ENCODE measurements around the gene ZNF555. TPM values are rescaled to one million over a fixed set of nuclear protein-coding genes. Genes with fewer than 3 reads are reported as not detected.

The ZNF555 gene
- total and polyA plus RNA-seq, 2 of the 13 experiments (the other 11 are each of a cell fraction or from before 2014, with no cell fraction given) = 5.0 to 8.0 TPM

GRCh38 chr19:2823646-2824045 lies 17.6 kb upstream of the ZNF555 start:
- CTCF ChIA-PET (ENCODE audit: low intra/inter-chr PET ratio, low total read pairs) = no interaction called here
- in situ Hi-C loops (cut with HindIII; ENCODE audit: extremely low pct_ligation_motif_present, low pct_unique_long_range_greater_than_20kb) = no loop called here
- BruUV-seq (replicated peaks) = no TSS peak

DNA sequence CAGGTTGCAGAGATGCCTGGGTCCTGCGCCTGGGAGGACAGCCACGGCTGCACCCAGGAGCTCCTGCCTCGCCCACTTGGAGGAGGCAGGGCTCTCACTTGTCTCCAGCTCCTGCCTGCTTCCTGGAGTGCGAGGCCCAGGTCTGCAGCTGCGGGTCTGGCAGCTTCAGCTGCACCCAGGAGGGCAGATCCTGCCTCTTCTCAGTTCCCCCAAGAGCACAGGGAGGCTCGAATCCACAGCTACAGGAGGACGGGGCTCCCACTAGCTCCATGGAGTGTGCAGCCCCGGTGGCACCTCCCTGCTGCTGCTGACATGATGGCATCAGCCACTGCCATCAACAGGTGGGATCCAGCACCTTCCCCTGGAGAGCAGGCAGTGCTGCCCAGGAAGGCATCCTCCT lies 17.1 kb upstream of the ZNF555 start:
- BruUV-seq (replicated peaks) = no TSS peak
- Histone ChIP-seq H3K36me3 (replicated peaks in 1 of 2; ENCODE audit: control insufficient read depth in 1 of 2, insufficient read depth in 2 of 2, low read length in 2 of 2) (no peaks in the 10 kb centered on the region; a peak in 1 of 5 replicates), H2AFZ (ENCODE audit: low read length) (no peak overlapping the region), H3K4me2 (ENCODE audit: low read depth, low read length) (no peak overlapping the region), H3K79me2 (ENCODE audit: insufficient read depth, low read length) (no peaks in the 10 kb centered on the region), H3K27ac (ENCODE audit: extremely low read length, insufficient read depth, low read length) (no peak overlapping the region), H3K4me3 (replicated peaks in 1 of 3; ENCODE audit: insufficient read depth in 1 of 3, low read depth in 2 of 3, low read length in 3 of 3) (no peak overlapping the region), H3K9ac (ENCODE audit: insufficient read depth, low read depth, low read length) (no peak overlapping the region), H4K20me1 (ENCODE audit: insufficient read depth, low read length) (no peaks in the 10 kb centered on the region), H3K9me3 (ENCODE audit: low read length) (no peaks in the 10 kb centered on the region), H3K27me3 (ENCODE audit: control insufficient read depth in 1 of 2, insufficient read depth in 2 of 2, low read length in 2 of 2) (no peaks in the 10 kb centered on the region), H3K4me1 (ENCODE audit: insufficient read depth, low read length) (peaks cover 8% of the 10 kb centered on the region)
- whole genome bisulfite sequencing (ENCODE audit: low lambda C conversion rate) = 92% methylated on average over 2 of the region's 8 CpGs
- CTCF ChIA-PET (ENCODE audit: low intra/inter-chr PET ratio, low total read pairs) = no interaction called here
- no peak for FAIRE-seq
- intact Hi-C loops (cut with micrococcal nuclease; ENCODE audit: unreplicated experiment) = no loop called here
- in situ Hi-C loops (cut with HindIII; ENCODE audit: extremely low pct_ligation_motif_present, low pct_unique_long_range_greater_than_20kb) = no loop called here
- TF ChIP-seq, protein P1, sequence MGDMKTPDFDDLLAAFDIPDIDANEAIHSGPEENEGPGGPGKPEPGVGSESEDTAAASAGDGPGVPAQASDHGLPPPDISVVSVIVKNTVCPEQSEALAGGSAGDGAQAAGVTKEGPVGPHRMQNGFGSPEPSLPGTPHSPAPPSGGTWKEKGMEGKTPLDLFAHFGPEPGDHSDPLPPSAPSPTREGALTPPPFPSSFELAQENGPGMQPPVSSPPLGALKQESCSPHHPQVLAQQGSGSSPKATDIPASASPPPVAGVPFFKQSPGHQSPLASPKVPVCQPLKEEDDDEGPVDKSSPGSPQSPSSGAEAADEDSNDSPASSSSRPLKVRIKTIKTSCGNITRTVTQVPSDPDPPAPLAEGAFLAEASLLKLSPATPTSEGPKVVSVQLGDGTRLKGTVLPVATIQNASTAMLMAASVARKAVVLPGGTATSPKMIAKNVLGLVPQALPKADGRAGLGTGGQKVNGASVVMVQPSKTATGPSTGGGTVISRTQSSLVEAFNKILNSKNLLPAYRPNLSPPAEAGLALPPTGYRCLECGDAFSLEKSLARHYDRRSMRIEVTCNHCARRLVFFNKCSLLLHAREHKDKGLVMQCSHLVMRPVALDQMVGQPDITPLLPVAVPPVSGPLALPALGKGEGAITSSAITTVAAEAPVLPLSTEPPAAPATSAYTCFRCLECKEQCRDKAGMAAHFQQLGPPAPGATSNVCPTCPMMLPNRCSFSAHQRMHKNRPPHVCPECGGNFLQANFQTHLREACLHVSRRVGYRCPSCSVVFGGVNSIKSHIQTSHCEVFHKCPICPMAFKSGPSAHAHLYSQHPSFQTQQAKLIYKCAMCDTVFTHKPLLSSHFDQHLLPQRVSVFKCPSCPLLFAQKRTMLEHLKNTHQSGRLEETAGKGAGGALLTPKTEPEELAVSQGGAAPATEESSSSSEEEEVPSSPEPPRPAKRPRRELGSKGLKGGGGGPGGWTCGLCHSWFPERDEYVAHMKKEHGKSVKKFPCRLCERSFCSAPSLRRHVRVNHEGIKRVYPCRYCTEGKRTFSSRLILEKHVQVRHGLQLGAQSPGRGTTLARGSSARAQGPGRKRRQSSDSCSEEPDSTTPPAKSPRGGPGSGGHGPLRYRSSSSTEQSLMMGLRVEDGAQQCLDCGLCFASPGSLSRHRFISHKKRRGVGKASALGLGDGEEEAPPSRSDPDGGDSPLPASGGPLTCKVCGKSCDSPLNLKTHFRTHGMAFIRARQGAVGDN (CRISPR knock-in tag; IDR thresholded peaks at IDR 0.05) = peak; percentile 20; the same call in 1 of the 2 replicates
- TF ChIP-seq ZMYM4 (CRISPR knock-in tag; IDR thresholded peaks at IDR 0.05) = no peak
- POLR2A ChIA-PET = interaction anchor here (0.8 to 3.4 kb wide), 3 partner anchors 13 to 43 kb away, joined by 3 to 9 read pairs (median 3); partner anchors contain the start of genes ZNF555 and ZNF556
- DNase-seq (ENCODE audit: low spot score) = no peak
- no peak for ATAC-seq

More at GRCh38 chr19:2823646-2824045, 17.6 kb upstream of the ZNF555 start:
- intact Hi-C loops (cut with micrococcal nuclease; ENCODE audit: unreplicated experiment) = no loop called here
- H3K9me3 ChIP-seq (ENCODE audit: low read length) = no peaks in the 10 kb centered on the region
- no peak for TF ChIP-seq ZBTB1 (CRISPR knock-in tag; IDR thresholded peaks at IDR 0.05; ENCODE audit: borderline replicate concordance)
- no peak for TF ChIP-seq HOXA7 (CRISPR knock-in tag; IDR thresholded peaks at IDR 0.05)
- TF ChIP-seq ZNF788 (CRISPR knock-in tag; IDR thresholded peaks at IDR 0.05; ENCODE audit: borderline replicate concordance) = no peak
- no peak for TF ChIP-seq ZNF563 (CRISPR knock-in tag; IDR thresholded peaks at IDR 0.05)
- no peak for ATAC-seq
- H3K4me2 ChIP-seq (ENCODE audit: low read depth, low read length) = no peak overlapping the region
- H3K27ac ChIP-seq (ENCODE audit: extremely low read length, insufficient read depth, low read length) = no peak overlapping the region
- H3K79me2 ChIP-seq (ENCODE audit: insufficient read depth, low read length) = no peaks in the 10 kb centered on the region
- H3K27me3 ChIP-seq (ENCODE audit: control insufficient read depth in 1 of 2, insufficient read depth in 2 of 2, low read length in 2 of 2) = no peaks in the 10 kb centered on the region
- no peaks in the 10 kb centered on the region for H4K20me1 ChIP-seq (ENCODE audit: insufficient read depth, low read length)
- no peak for DNase-seq (ENCODE audit: low spot score)
- FAIRE-seq = no peak
- no peak overlapping the region for H2AFZ ChIP-seq (ENCODE audit: low read length)
- no peak overlapping the region for H3K9ac ChIP-seq (ENCODE audit: insufficient read depth, low read depth, low read length)
- 95% methylated on average over 4 of the region's 9 CpGs for WGBS (ENCODE audit: low lambda C conversion rate)
- POLR2A ChIA-PET = interaction anchor here (0.8 to 3.4 kb wide), 4 partner anchors 14 to 43 kb away, joined by 3 to 9 read pairs (median 4); partner anchors contain the start of gene ZNF556
- no peaks in the 10 kb centered on the region; a peak in 1 of 5 replicates for H3K36me3 ChIP-seq (replicated peaks in 1 of 2; ENCODE audit: control insufficient read depth in 1 of 2, insufficient read depth in 2 of 2, low read length in 2 of 2)
- H3K4me1 ChIP-seq (ENCODE audit: insufficient read depth, low read length) = peaks cover 8% of the 10 kb centered on the region
- no peak overlapping the region for H3K4me3 ChIP-seq (replicated peaks in 1 of 3; ENCODE audit: insufficient read depth in 1 of 3, low read depth in 2 of 3, low read length in 3 of 3)
